ENCODE measurements around the gene DMRTC2.

DMRTC2 gene

DNA sequence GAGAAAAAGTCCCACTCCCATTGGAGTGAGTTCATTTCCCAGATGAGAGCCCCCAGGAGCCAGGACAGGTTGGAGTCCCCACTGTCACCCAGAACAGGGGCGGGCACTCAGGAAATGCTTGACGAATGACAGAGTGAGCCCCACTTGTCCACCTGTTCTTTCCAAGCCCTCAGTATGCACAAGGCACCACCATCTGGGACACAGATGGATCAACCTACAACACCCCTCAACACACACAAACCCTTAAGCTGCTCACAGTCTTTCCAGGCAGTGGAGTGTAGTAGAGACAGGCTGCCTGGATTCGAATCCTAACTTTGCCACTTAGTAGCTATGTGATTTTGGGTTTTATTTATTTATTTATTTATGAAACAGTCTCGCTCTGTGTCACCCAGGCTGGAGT is 46.1 kb downstream of the DMRTC2 start:
- DNase-seq (ENCODE audit: low spot score), result no peak

DNA sequence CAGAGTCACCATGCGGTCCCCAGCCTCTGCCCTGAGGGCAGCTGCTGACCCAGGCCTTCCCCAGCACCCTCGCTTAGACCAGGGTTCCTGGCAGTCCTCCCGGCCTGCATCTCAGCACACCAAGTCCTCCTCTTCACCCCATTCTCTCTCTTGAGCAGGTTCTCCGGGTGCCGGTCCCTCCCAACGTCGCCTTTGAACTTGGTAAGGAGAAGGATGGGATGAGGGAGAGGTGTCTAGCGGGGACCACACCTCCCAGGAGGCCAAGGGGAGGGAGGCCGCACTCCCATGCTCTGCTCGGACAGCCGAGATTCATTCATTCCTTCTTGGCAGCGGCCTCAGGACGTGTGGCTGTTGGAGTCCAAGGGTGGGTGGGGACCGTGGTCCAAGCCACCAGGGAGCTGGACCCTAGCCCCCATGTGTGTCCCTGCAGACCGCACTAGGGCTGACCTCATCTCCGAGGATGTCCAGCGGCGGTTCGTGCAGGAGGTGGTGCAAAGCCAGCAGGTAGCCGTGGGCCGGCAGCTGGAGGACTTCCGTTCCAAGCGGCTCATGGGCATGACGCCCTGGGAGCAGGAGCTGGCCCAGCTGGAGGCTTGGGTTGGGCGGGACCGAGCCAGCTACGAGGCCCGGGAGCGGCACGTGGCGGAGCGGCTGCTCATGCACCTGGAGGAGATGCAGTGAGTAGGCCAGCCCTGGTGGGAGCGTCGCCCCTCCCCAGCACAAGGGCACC is 47.5 kb downstream of the DMRTC2 start:
- DNase-seq (ENCODE audit: low spot score), result no peak

- DNase-seq (ENCODE audit: low spot score), result no peak
Measured at GRCh38 chr19:41893899-41894298, 49.1 kb downstream of the DMRTC2 start.

- DNase-seq (ENCODE audit: low spot score), result no peak
Measured at GRCh38 chr19:41894350-41894749, 49.5 kb downstream of the DMRTC2 start.

GRCh38 chr19:41895745-41896580 is 51.1 kb downstream of the DMRTC2 start:
- no peak for DNase-seq (ENCODE audit: low spot score)

DNA sequence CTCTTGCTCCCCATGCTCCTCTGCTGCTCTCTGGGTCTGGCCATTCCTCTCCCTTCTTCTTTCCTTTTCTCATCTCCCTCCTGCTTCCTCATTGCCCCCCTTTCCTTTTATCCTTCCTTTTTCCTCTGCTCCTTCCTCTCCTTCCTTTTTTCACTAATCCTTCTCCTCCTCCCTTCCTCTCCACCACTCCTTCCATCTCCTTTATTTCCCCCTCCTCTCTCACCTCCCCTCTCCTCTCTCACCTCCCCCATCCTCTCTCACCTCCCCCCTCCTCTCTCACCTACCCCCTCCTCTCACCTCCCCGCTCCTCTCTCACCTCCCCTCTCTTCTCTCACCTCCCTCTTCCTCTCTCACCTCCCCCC is 51.7 kb downstream of the DMRTC2 start:
- no peak for DNase-seq (ENCODE audit: low spot score)

DNA sequence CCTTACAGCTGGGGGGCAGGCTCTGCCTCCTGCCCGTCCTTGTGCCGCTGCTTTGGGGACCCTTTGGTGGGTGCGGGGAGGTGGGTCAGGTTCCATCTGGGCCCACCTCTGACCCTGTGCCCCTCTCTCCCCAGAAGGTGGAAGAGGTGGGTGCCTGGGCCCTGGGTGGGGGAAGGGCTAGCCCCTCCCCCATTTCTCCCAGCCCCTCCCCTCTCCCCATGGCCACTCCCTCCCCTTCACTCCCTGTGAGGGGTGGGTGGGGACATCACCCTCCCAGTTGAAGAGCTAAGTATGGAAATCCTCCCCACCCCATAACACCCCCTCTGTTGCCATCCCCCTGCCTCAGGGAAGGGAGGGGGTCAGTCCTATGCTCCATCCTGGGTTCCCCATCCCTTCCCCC is 52.3 kb downstream of the DMRTC2 start:
- no peak for DNase-seq (ENCODE audit: low spot score)

- no peak for DNase-seq (ENCODE audit: low spot score)
Measured at GRCh38 chr19:41897820-41898219, 53.0 kb downstream of the DMRTC2 start.

GRCh38 chr19:41898235-41898634 is 53.4 kb downstream of the DMRTC2 start:
- no peak for DNase-seq (ENCODE audit: low spot score)

Data from germinal center (tissue), 1 donor.